K562 (cell line): ENCODE data around the gene CIAO3. TPM values are rescaled to one million over a fixed set of nuclear protein-coding genes. Genes with fewer than 3 reads are reported as not detected.
"Not testable (repeated sequence)": the region's sequence is repeated elsewhere in the genome, so short reads cannot be mapped to it uniquely, and the experiment has no call there.

Experiments used
- ATAC-seq: fragments of 200-7000 bp; cut with Tn5 transposase; 3 replicates; pipeline ENCODE4 v1.9.1; 2020; ENCODE audit warnings: moderate library complexity
- BruUV-seq: library from RNA; stranded (reverse); fragments of 400-500 nt; replicated peaks from 2 replicates; lab custom pipeline; 2021; lab: Mats Ljungman, UMichigan
- CTCF ChIA-PET: fragments of 300-600 bp; formaldehyde crosslinking; extraction: SDS; loops from one replicate; lab custom pipeline; 2021; ENCODE audit warnings: low intra/inter-chr PET ratio; lab: Yijun Ruan, JAX
- POLR2A ChIA-PET: fragments of 300-600, 350-650 bp; sonication (Branson Sonifier 250); formaldehyde crosslinking; extraction: SDS; loops from one replicate; lab custom pipeline; 2021; ENCODE audit warnings: antibody characterized with exemption, inconsistent platforms; lab: Yijun Ruan, JAX
- DNase-seq, 4 experiments: peaks; one replicate each; pipeline versions ENCODE4 v3.0.0 to v3.0.0-alpha.2; 2011 to 2018; ENCODE audit warnings: low spot score in 3 of 4, mixed read lengths in 3 of 4; ENCODE audit errors: extremely low read depth in 1 of 4
- FAIRE-seq: peaks from 2 replicates; lab custom pipeline; 2011; peaks lifted over from hg19 to GRCh38; lab: Jason Lieb, UNC
- H2AFZ ChIP-seq: 2 replicates; pipeline ENCODE4 v1.6.0; 2011; ENCODE audit warnings: low read depth, low read length, control low read depth, inconsistent platforms
- H3K27ac ChIP-seq: fragments of 200-600 bp; 3 replicates; pipeline ENCODE4 v1.8.0; 2011; ENCODE audit warnings: low read depth, mild to moderate bottlenecking, control low read depth, inconsistent platforms, low read length, moderate library complexity, mixed read lengths; ENCODE audit errors: extremely low read depth
- H3K27me3 ChIP-seq, 2 experiments: fragments of 300-600 bp in 1 of 2; 2 replicates in 1 of 2; 3 replicates in 1 of 2; pipeline versions ENCODE4 v1.6.0 to v1.8.0; 2011; ENCODE audit warnings: inconsistent platforms in 2 of 2, low read length in 2 of 2, mild to moderate bottlenecking in 1 of 2, mixed read lengths in 1 of 2, moderate library complexity in 1 of 2; ENCODE audit not compliant: control insufficient read depth in 2 of 2, insufficient read depth in 2 of 2
- H3K36me3 ChIP-seq: fragments of 300-600 bp; 3 replicates; pipeline ENCODE4 v1.8.0; 2011; ENCODE audit warnings: mild to moderate bottlenecking, low read length, inconsistent platforms; ENCODE audit not compliant: control insufficient read depth, insufficient read depth
- H3K4me1 ChIP-seq, 2 experiments: fragments of 200-600 bp in 1 of 2; replicated peaks in 1 of 2; 2 replicates in 1 of 2; 3 replicates in 1 of 2; pipeline versions ENCODE4 v1.5.1 to v1.8.0; 2011; ENCODE audit warnings: inconsistent platforms in 2 of 2, low read length in 2 of 2, mild to moderate bottlenecking in 1 of 2, mixed read lengths in 1 of 2, moderate library complexity in 1 of 2; ENCODE audit not compliant: control insufficient read depth in 2 of 2, insufficient read depth in 2 of 2
- H3K4me2 ChIP-seq: 2 replicates; pipeline ENCODE4 v1.6.1; 2011; ENCODE audit warnings: low read length, control low read depth, inconsistent platforms, mixed read lengths; ENCODE audit not compliant: insufficient read depth
- H3K4me3 ChIP-seq: fragments of 200-600 bp; sonication (generic), shearing (Covaris generic); 2 replicates; pipeline ENCODE4 v1.5.1; 2016; ENCODE audit warnings: control low read depth, inconsistent platforms
- H3K79me2 ChIP-seq: fragments of 200-600 bp; 3 replicates; pipeline ENCODE4 v1.8.0; 2011; ENCODE audit warnings: low read length, inconsistent platforms; ENCODE audit not compliant: control insufficient read depth, insufficient read depth
- H3K9ac ChIP-seq, 2 experiments: 2 replicates each; pipeline versions ENCODE4 v1.6.0 to v1.6.1; 2011; ENCODE audit warnings: low read depth in 2 of 2, low read length in 2 of 2, control low read depth in 1 of 2, inconsistent platforms in 1 of 2, mild to moderate bottlenecking in 1 of 2, mixed read lengths in 1 of 2; ENCODE audit not compliant: insufficient read depth in 1 of 2
- H3K9me1 ChIP-seq: one replicate; pipeline ENCODE4 v1.6.0; 2011; ENCODE audit warnings: inconsistent platforms, mild to moderate bottlenecking, low read length, moderate library complexity; ENCODE audit not compliant: control insufficient read depth, insufficient read depth
- H3K9me3 ChIP-seq: replicated peaks from 2 replicates; pipeline ENCODE4 v1.5.1; 2011; ENCODE audit warnings: low read depth, low read length, inconsistent platforms; ENCODE audit not compliant: control insufficient read depth, insufficient read depth
- H4K20me1 ChIP-seq: replicated peaks from 2 replicates; pipeline ENCODE4 v1.6.1; 2011; ENCODE audit warnings: low read length, inconsistent platforms, mixed read lengths; ENCODE audit not compliant: control insufficient read depth, insufficient read depth
- KAT2B ChIP-seq: IDR thresholded peaks from one replicate; pipeline ENCODE4 v1.6.1; 2012; ENCODE audit warnings: low read depth, mild to moderate bottlenecking, control low read depth, inconsistent platforms, low read length, moderate library complexity
- RAD51 ChIP-seq: fragments of 450-650 bp; IDR thresholded peaks from 2 replicates; pipeline ENCODE4 v1.7.1; 2016; ENCODE audit warnings: low read depth, mild to moderate bottlenecking, borderline replicate concordance
- TOE1 ChIP-seq, 2 experiments: fragments of 450-650 bp in 1 of 2; sonication (generic) in 1 of 2; formaldehyde crosslinking in 1 of 2; IDR thresholded peaks; 2 replicates each; pipeline versions ENCODE4 v1.7.1 to v1.8.0; 2016 to 2022; ENCODE audit warnings: borderline replicate concordance in 2 of 2, mild to moderate bottlenecking in 2 of 2, antibody characterized with exemption in 1 of 2, inconsistent platforms in 1 of 2, low read depth in 1 of 2, missing genetic modification reagents in 1 of 2, moderate library complexity in 1 of 2
- ZBTB7A ChIP-seq: IDR thresholded peaks from 2 replicates; pipeline ENCODE4 v1.6.1; 2011; ENCODE audit warnings: low read depth, mild to moderate bottlenecking, low read length, moderate library complexity, borderline replicate concordance; ENCODE audit not compliant: control insufficient read depth
- WGBS: fragments of 100-300 bp; shearing (Covaris generic); methylation state at CpG from one replicate; pipeline ENCODE4 v1.1.6; 2016; ENCODE audit warnings: low coverage, mixed read lengths; ENCODE audit not compliant: insufficient coverage; ENCODE audit errors: missing lambda C conversion rate; 5-methylcytosine and 5-hydroxymethylcytosine counted together
- in situ Hi-C: fragments of 300-500 bp; cut with MboI; formaldehyde crosslinking; loops from 4 replicates; pipeline ENCODE4 v1.15.0; 2018; ENCODE audit warnings: inconsistent platforms, mixed read lengths
- intact Hi-C: fragments of 100-400 bp; cut with micrococcal nuclease; formaldehyde crosslinking; loops from 2 replicates; pipeline ENCODE4 v1.14.2; 2022
- polyA plus RNA-seq, 8 experiments: library from polyadenylated mRNA; depleted of rRNA in 4 of 8; stranded (reverse) in 5 of 8; unstranded in 3 of 8; fragments of >200 nt; fragmentation: Nextera tagmentation in 2 of 8; fragmentation: Illumina TruSeq in 1 of 8; extraction: Ambion mirVana in 2 of 8; extraction: Trizol in 1 of 8; gene quantifications; 2 replicates each; pipeline versions ENCODE4 v1.2.1 to v1.2.3, GENCODE V29; 2011 to 2014; ENCODE audit warnings: inconsistent platforms in 1 of 8, missing spikeins in 1 of 8
- total RNA-seq, 7 experiments: library from RNA; depleted of rRNA in 6 of 7; stranded (reverse); fragments of >200 nt in 6 of 7; fragmentation: Illumina TruSeq in 2 of 7; extraction: Trizol in 2 of 7; gene quantifications; 2 replicates each; pipeline versions ENCODE4 v1.2.1 to v1.2.3, GENCODE V29; 2011 to 2021; ENCODE audit warnings: low replicate concordance in 1 of 7
- TF ChIP-seq, protein P1 (sequence below): fragments of 450-650 bp; formaldehyde crosslinking; IDR thresholded peaks from 2 replicates; pipeline ENCODE4 v1.4.0; 2020; ENCODE audit warnings: mild to moderate bottlenecking, mixed read lengths

CIAO3 gene
- total and polyA plus RNA-seq, 9 of the 15 experiments (the other 6 are each of a cell fraction or from before 2014, with no cell fraction given) = 2.2 to 35.6 (median 18.7) TPM

DNA sequence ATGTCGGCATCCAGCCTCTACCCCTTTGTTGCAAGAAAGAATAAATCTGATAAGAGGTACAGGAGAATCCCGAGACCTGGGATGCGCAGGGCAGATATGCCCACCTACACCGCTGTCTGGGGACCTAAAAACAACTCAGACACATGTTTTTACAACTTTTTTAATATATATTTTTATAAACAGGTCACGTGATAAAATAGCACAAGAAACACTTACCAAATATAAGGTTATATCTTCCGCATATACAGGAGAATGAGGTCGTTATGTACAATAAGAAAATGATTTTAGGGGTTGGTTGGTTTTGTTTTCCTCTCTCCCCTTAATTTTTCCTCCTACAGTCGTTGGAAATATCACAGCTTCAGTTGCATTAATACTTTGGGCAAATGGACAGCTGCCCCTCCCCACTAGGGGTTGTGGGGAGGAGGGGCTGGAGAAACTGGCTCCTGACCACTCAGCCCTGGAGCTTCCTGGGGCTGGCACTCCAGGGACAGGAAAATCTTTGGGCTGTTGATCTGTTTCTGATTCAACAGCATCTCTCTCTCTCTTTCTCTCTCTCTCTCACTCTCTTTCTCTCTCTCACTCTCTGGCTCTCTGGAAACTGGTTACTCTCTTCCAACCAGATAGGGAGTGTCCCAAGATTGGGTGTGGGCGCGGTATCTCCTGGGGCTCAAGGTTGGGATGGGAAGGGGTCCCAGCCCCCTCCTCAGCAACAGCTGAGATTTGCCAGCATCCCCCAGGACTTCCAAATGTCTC is 48.3 kb downstream of the CIAO3 start:
- peaks cover 5% of the 10 kb centered on the region for H3K9me1 ChIP-seq
- H4K20me1 ChIP-seq = no peaks in the 10 kb centered on the region
- BruUV-seq = no TSS peak
- whole genome bisulfite sequencing = 42% methylated on average over 9 of the region's 10 CpGs
- H3K9ac ChIP-seq = no peak overlapping the region
- CTCF ChIA-PET = no interaction called here
- no peak overlapping the region for H3K4me3 ChIP-seq
- H3K4me1 ChIP-seq = peaks cover 12 to 77% of the 10 kb centered on the region in 2 experiments
- in situ Hi-C loops = no loop called here
- no peak for ATAC-seq
- H3K9me3 ChIP-seq = no peaks in the 10 kb centered on the region
- no peak overlapping the region for H3K27ac ChIP-seq
- peak in 1 of 4 experiments; percentile 7 for DNase-seq
- H3K36me3 ChIP-seq = peaks cover 12% of the 10 kb centered on the region; the same call in 2 of the 3 replicates
- intact Hi-C loops = no loop called here
- H2AFZ ChIP-seq = no peak overlapping the region
- H3K27me3 ChIP-seq = no peaks in the 10 kb centered on the region
- FAIRE-seq = peak; percentile 57
- no peak overlapping the region for H3K4me2 ChIP-seq
- POLR2A ChIA-PET = interaction anchor here (0.9 kb wide), 1 partner anchor 14 kb away, joined by 3 read pairs; no protein-coding TSS in a partner anchor
- peaks cover 17% of the 10 kb centered on the region; the same call in 2 of the 3 replicates for H3K79me2 ChIP-seq
- TF ChIP-seq TOE1 (IDR thresholded peaks at IDR 0.05; ENCODE audit: borderline replicate concordance) (peak; percentile 30; the same call in 1 of the 2 replicates), TOE1 (CRISPR knock-in tag; IDR thresholded peaks at IDR 0.05; ENCODE audit: borderline replicate concordance, low read depth) (no peak), KAT2B (no peak), ZBTB7A (peak; percentile 45; the same call in 1 of the 2 replicates), RAD51 (peak; percentile 68)
- TF ChIP-seq, protein P1, sequence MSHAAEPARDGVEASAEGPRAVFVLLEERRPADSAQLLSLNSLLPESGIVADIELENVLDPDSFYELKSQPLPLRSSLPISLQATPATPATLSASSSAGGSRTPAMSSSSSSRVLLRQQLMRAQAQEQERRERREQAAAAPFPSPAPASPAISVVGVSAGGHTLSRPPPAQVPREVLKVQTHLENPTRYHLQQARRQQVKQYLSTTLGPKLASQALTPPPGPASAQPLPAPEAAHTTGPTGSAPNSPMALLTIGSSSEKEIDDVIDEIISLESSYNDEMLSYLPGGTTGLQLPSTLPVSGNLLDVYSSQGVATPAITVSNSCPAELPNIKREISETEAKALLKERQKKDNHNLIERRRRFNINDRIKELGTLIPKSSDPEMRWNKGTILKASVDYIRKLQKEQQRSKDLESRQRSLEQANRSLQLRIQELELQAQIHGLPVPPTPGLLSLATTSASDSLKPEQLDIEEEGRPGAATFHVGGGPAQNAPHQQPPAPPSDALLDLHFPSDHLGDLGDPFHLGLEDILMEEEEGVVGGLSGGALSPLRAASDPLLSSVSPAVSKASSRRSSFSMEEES (CRISPR knock-in tag) = peak; percentile 87

DNA sequence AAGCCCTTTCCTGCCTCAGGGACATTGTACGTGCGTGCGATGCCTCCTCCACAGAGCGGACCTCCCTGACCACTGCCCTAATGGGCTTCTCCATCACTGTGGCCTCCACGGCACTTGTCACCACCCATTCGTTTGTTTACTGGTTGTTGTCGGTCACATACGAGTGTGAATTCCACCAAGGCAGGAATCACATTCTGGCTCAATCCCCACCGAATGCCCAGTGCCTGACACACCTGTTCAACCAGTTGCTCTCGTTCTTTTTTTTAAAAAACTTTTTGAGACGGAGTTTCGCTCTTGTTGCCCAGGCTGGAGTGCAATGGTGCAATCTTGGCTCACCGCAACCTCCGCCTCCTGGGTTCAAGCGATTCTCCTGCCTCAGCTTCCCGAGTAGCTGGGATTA is 49.6 kb downstream of the CIAO3 start:
- H4K20me1 ChIP-seq, H3K9me3 ChIP-seq, H3K9me1 ChIP-seq, H3K27ac ChIP-seq, H3K27me3 ChIP-seq, H3K4me2 ChIP-seq, FAIRE-seq, in situ Hi-C loops, DNase-seq, BruUV-seq, intact Hi-C loops, ATAC-seq, H2AFZ ChIP-seq, H3K4me3 ChIP-seq, CTCF ChIA-PET: not testable (repeated sequence)
- POLR2A ChIA-PET = interaction anchor here (0.7 kb wide), 1 partner anchor 312 kb away, joined by 3 read pairs; no protein-coding TSS in a partner anchor
- Histone ChIP-seq H3K4me1 (peaks cover 12 to 84% of the 10 kb centered on the region in 2 experiments), H3K79me2 (peaks cover 17% of the 10 kb centered on the region; the same call in 2 of the 3 replicates), H3K9ac (peak overlapping the region in 1 of 2 experiments; percentile 42; a peak in 2 of 4 replicates), H3K36me3 (peaks cover 23% of the 10 kb centered on the region; the same call in 2 of the 3 replicates)
- 81% methylated on average over 12 of the region's 16 CpGs for WGBS
